DMS53 treated with DMSO at 0.1 percent for 48 hours (cell line): ENCODE measurements around the gene PICK1.
A peak's percentile ranks its signal among the peaks of the same experiment; 100 is the strongest.

Experiments used
- DNase-seq: peaks from one replicate; lab custom pipeline; 2025; ENCODE audit not compliant: unreplicated experiment; lab: John Stamatoyannopoulos, UW

The PICK1 gene

DNA sequence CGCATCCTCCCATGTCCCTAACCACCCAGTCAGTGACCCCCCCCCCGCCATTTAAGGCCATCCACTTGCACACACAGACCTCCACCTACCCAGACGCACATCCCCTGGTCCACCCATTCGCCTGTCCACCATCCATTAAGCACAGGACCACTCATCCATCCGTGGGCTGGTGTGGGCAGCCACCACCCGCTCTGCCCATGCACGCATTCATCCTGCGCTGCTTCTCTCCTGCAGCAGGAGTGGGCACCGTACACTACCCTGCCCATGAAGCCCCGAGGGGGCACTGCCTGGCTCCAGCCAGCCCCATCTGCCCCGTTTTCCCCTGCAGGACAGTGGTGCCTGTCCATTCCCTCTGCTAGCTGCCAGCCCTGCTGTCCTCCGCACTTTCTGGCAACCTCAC is 30.7 kb downstream of the PICK1 start:
- no peak for DNase-seq

- DNase-seq = no peak
Measured at GRCh38 chr22:38088629-38089473, 31.6 kb downstream of the PICK1 start.

DNA sequence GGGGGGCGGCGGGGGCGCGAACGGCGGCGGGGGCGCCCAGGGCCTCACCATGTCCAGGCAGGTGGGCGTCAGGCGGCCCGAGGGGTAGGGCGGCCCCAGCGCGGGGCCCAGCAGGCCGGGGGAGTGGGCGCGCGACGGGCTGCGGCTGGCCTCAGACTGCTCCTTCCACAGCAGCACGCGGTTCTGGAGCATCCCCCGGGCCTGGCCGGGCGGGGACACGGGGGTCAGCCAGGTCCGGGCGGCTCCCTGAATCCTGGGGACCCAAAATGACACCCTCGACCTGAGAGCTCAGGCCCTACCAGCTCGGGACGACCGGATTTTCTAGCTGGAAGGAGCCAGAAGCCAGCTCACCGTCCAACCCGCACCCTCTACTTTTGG is 32.3 kb downstream of the PICK1 start:
- no peak for DNase-seq

GRCh38 chr22:38097058-38097457 is 39.9 kb downstream of the PICK1 start:
- no peak for DNase-seq

- no peak for DNase-seq
Measured at GRCh38 chr22:38097557-38098409, 40.6 kb downstream of the PICK1 start.

DNA sequence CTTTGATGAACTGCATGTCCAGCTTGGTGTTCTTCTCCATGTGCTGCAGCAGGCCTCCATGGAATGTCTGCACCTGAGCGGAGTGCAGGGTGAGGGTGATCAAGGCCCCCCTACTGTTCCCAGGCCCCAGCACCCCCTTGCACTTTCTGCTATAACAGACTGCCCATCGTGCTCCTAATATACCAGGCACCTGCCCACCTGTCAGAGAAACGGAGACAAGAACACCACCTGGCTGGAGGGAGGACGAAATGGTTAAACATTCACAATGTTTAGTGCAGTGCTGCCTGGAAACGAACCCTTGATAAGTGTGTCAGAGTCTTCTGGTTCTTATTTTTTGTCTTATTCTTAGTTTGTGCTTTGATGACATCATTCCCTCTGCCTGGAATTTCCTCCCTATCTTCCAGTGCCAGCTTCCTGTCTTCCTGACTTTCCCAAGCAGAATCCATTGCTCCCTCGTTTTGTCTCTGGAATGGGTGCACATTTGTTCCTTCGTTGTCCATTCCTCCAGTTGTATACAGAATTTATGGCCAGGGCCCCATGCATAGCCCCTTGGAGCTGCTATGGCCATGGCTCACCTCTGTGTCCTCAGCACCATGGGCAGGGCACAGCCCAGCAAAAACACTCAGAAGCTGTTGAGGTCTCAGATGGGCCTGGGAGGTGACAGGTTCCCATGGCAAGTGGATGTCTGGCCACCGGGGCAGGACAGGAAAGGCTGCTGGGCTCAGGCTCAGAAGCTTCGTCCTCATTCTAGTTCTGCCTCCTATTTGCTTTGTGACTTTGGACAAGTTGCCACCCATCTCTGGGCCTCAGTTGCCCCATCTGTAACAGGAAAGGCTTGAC is 41.4 kb downstream of the PICK1 start:
- no peak for DNase-seq

DNA sequence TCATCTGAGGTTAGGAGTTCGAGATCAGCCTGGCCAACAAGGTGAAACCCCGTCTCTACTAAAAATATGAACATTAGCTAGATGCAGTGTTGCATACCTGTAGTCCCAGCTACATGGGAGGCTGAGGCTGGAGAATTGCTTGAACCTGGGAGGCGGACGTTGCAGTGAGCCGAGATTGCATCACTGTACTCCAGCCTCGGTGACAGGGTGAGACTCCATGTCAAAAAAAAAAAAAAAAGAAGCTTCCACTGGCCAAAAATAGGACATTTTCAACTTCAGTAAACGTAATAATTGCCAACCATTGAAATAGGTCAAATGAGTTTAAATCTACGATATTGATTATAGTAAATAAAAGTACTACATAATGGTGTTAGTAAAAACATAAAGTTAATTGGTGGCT is 46.4 kb downstream of the PICK1 start:
- no peak for DNase-seq

GRCh38 chr22:38104084-38104483 is 46.9 kb downstream of the PICK1 start:
- no peak for DNase-seq

DNA sequence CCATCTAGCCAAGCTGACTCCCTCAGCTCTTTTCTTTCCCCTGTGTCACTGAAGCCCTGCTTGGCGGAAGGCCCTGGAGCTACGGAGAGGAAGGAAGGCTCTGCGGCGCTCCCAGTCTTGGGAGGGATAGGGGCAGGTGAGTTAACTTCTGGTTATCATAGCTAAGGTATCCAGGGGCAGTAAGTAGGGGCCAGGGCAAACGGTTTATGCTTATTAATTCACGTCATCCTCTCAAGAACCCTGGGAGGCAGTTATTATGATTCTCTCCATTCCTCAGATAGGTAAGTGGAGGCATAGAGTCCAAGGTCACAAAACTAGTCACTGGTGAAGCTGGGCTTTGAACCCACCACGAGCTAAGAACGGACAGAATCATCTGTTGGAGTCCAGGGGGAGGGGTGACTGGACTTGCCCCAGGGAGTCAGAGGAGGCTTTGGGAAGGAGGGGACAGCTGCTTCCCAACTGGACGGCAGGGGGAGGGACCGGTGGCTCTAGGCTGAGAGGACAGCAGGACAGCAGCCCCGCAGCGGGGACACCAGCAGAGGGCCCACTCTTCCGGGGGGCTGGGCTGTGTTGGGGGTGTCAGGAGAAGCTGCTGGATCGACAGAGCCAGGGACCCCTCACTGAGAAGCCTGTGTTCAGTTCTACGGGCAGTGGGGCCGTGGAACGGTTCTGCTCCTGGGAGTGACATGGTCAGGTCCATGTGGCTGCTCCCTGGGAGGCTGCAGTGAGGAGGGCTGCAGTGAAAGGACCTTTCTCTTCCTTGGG is 49.8 kb downstream of the PICK1 start:
- DNase-seq = no peak

- no peak for DNase-seq
Measured at GRCh38 chr22:38107692-38108515, 50.7 kb downstream of the PICK1 start.

- DNase-seq = no peak
Measured at GRCh38 chr22:38108561-38109319, 51.5 kb downstream of the PICK1 start.

GRCh38 chr22:38109371-38110001 is 52.3 kb downstream of the PICK1 start:
- no peak for DNase-seq

DNA sequence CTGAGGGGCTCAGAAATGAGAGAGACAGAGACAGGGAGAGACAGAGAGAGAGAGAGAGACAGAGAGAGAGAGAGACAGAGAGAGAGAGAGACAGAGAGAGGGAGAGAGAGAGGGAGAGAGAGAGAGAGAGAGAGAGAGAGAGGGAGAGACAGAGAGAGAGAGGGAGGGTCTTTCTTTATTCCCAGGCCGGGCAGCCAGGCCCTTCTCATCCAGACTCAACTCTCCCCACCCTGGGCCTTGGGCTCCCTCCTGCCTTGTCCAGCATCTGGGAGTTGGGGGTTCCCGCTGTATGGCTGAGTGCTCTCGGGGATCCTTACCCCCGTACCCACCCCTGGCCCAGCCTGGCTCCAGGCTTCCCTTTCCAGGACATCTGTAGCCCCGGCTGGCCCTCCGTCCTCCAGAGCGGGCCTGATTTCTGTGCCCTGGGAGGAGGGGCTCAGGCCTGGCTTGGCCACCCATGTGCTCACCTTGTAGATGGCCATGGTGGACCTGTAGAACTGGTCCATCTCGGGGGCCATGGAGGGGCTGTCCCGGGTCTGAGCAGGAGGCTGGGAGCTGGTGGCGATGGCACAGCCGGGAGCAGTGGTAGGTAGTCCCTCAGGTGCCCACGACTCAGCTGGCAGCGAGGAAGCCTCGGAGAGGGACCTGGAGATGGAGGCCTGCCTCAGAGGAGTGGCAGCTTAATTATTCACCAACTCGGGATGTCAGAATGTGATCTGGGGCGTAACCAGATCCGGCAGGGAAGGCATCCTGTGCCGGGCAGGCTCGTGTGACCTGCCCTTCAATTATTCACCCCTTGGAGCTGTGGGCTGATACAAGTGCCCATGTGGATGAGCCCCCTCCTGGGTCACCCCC is 53.0 kb downstream of the PICK1 start, which contains the start of gene BAIAP2L2:
Gene BAIAP2L2, minus strand, starts transcription at position 677 of the 855 bp plus-strand sequence. Its CDS starts 159 bp downstream, at position 518.
- peak; percentile 46 for DNase-seq

- DNase-seq = peak; percentile 10
Measured at GRCh38 chr22:38110863-38111852, 54.0 kb downstream of the PICK1 start.

DNA sequence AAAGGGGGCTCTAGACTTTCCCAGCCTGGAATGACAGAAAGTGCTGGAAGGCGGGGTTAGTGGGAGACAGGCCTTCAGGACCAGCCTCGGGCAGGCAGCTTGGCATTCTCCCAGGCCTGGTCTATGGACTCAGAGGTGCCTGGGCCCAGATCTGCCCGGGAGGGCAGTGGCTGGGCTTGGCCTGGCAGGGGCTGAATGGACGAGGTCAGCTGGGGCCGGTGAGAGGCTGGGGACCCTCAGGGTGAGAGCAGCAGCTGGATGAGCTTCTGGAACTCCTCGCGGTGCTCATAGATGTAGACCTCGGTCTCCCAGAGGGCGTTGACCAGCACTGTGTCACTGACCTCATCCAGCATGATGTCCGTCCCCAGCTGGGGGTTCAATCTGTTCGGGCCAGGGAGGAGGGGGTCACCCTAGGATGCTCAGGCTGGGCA is 54.7 kb downstream of the PICK1 start:
- no peak for DNase-seq

DNA sequence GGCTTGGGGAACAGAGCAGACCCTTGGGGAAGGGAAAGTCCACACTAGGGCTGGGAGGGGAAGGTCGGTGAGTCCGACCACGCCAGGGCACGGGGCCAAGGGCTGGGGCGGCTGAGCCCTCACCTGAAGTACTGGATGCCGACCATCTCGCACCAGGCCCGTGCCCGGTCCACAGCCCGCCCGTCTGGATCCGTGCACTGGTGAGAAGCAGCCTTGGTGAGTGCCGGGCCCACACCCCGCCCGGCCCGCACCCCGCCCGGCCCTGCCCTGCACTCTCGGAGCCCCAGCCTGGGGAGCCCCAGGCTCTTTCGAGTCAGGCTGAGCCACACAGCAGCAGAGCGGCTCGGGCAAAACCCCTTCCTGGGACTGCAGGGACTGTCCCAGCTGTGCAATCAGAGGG is 55.2 kb downstream of the PICK1 start:
- no peak for DNase-seq
